ENCODE results near the gene NAMPT.

The NAMPT gene

DNA sequence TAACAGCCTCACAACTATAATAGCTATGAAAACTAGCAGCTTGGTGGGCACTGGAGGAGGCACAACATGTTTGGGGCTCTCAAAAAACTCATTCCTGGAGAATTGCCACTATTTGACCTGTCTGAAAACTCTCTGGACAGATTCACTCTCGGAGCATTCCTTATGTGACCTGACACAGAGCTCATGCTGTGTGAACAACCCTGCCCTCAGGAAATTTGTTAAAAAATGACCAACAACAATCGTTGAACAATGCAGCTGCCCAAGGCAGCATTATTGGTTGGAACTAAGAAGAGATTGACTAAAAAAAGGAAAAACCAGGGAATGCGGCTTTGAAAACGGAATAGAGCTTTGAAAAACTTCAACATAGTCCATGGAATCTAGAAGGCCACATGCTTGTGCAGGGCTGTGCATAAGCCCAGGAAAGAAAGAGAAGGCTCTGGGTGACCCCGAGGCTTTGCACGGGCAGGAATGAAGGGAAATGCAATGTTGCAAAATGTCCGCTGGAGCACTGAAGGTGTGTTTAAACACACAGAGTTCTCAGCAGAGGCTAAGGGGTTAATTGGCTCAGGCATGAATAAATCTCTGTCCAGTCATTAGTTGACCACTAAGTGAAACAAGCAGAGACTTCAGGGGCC, 52.8 kb downstream of the NAMPT start:
- no peak overlapping the region for H3K4me3 ChIP-seq (ENCODE audit: low read depth, low read length)
- DNase-seq (ENCODE audit: low read depth) = no peak
- TF ChIP-seq, protein P1, sequence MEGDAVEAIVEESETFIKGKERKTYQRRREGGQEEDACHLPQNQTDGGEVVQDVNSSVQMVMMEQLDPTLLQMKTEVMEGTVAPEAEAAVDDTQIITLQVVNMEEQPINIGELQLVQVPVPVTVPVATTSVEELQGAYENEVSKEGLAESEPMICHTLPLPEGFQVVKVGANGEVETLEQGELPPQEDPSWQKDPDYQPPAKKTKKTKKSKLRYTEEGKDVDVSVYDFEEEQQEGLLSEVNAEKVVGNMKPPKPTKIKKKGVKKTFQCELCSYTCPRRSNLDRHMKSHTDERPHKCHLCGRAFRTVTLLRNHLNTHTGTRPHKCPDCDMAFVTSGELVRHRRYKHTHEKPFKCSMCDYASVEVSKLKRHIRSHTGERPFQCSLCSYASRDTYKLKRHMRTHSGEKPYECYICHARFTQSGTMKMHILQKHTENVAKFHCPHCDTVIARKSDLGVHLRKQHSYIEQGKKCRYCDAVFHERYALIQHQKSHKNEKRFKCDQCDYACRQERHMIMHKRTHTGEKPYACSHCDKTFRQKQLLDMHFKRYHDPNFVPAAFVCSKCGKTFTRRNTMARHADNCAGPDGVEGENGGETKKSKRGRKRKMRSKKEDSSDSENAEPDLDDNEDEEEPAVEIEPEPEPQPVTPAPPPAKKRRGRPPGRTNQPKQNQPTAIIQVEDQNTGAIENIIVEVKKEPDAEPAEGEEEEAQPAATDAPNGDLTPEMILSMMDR (IDR thresholded peaks at IDR 0.05; ENCODE audit: control insufficient read depth, extremely low read depth, insufficient read depth) = no peak

DNA sequence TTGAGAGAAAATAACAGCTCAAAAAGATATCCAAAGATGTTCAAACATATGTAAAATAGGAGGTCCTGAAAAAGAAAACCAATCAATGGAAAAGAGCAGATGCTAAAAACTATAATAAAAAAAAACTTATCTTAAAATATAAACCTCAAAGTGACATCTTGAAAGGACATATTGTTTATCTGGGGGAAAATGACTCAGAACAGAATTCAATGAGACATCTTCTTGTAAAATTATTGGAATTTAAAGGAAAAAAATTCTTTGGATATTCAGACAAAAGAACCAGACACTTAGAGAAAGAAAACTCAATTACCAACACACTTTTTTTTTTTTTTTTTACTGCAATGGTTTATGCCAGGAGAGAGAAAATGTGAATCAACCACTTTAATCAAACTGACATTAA, 58.9 kb downstream of the NAMPT start:
- TF ChIP-seq, protein P1 (IDR thresholded peaks at IDR 0.05; ENCODE audit: control insufficient read depth, extremely low read depth, insufficient read depth) = no peak
- DNase-seq (ENCODE audit: low read depth) = no peak
- H3K4me3 ChIP-seq (ENCODE audit: low read depth, low read length) = no peak overlapping the region

DNA sequence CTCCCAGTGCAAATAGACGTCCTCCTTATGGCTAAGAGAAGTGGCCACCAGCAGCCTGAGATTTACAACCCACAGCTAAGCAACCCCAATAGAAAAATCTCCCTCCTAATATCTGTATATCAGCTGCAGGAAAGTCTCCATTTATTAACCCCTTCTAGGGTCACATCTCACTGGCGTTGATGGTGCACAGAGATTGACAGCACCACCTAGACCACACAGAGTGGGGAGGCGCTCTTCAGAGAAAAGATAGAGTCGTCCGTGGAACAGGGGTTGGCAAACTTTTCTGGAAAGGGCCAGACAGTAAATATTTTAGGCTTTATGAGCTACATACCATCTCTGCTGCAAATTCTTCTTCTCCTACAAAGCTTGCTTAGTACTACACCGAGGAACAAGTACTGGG, 60.0 kb downstream of the NAMPT start:
- TF ChIP-seq, protein P1 (IDR thresholded peaks at IDR 0.05; ENCODE audit: control insufficient read depth, extremely low read depth, insufficient read depth) = no peak
- no peak overlapping the region for H3K4me3 ChIP-seq (ENCODE audit: low read depth, low read length)
- DNase-seq (ENCODE audit: low read depth) = no peak

DNA sequence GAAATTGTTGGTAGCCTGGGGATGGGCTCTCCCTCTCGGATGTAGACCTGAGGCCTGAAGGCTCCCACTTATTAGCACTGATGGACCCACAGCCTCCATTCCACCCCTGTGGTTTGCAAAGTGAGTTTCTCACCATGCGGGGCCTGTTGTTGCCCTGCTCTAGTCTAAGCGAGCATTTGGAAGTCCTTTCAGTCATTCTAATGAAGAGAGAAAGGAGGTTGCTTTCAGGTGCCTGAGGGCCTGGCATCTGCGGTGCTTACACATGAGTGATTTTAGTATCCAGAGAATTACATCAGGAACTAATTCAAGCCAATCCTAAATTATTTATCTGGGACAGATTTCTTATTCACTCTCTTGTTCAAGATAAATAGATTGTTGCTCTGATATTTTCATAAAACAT, 61.6 kb downstream of the NAMPT start:
- no peak overlapping the region for H3K4me3 ChIP-seq (ENCODE audit: low read depth, low read length)
- TF ChIP-seq, protein P1 (IDR thresholded peaks at IDR 0.05; ENCODE audit: control insufficient read depth, extremely low read depth, insufficient read depth) = no peak
- DNase-seq (ENCODE audit: low read depth) = no peak

DNA sequence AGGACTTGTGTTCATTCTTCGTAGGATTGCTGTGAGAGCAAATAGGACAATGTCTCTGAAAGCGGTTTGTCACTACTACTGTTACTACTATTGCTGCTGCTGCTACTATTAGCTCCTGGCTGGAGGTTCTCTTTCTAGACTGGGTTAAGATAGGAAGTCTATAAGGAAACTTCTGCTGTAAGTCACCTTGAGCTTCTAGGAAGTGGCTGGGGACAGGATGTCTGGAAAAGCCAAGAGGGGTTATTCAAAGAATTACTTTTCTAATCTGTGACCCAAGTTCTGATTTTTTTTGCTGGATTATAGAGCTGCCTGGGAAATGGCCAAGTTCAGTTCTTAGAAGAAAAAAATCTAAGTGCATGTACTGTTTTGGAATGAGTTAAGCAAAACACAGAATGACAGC, 62.2 kb downstream of the NAMPT start:
- H3K4me3 ChIP-seq (ENCODE audit: low read depth, low read length) = no peak overlapping the region
- no peak for DNase-seq (ENCODE audit: low read depth)

DNA sequence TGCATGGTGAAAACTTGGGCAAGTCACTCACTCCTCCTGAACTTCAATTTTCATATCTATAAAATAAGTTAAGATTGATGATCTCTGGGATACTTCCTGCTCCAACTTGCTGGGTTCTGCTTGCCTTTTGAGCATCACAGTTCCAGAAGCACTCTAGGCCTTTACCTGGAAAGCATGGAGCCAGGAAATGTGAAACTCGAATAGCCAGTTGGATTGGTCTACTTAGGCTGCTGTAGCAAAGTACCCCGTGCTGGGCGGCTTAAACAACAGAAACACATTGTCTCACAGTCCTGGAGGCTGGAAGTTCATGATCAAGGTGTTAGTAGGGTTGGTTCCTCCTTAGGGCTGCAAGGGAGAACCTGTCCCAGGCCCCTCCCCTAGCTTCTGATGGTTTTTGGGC, 64.5 kb downstream of the NAMPT start:
- TF ChIP-seq, protein P1 (IDR thresholded peaks at IDR 0.05; ENCODE audit: control insufficient read depth, extremely low read depth, insufficient read depth) = no peak
- no peak overlapping the region for H3K4me3 ChIP-seq (ENCODE audit: low read depth, low read length)
- DNase-seq (ENCODE audit: low read depth) = peak; percentile 45

More for the DNA sequence above, 62.2 kb downstream of the NAMPT start:
- TF ChIP-seq, protein P1 (IDR thresholded peaks at IDR 0.05; ENCODE audit: control insufficient read depth, extremely low read depth, insufficient read depth) = no peak

DNA sequence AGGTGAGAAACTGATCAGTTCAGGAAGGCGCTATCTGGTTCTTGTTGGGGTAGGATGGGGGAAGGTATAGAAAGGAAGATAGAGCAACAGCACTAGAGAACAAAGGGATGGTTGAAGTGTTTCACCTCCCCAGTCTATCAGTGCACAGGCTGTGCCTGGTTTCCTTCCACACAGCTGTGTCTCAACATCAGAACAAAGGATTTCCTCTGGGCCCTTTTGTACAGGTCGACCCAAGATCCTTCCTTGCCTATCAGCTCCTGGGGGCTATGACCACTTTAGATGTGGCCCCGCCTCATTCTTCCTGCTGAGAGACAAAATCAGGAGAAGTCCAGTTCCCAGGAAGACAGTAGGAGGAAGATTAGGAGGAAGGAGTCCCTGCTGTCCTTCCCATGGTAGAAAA, 65.6 kb downstream of the NAMPT start:
- no peak overlapping the region for H3K4me3 ChIP-seq (ENCODE audit: low read depth, low read length)
- TF ChIP-seq, protein P1 (IDR thresholded peaks at IDR 0.05; ENCODE audit: control insufficient read depth, extremely low read depth, insufficient read depth) = no peak

More for the DNA sequence above, 65.6 kb downstream of the NAMPT start:
- no peak for DNase-seq (ENCODE audit: low read depth)

All from LNCaP clone FGC (cell line).